H1 (cell line): ENCODE results near the gene DRC1. TPM values are rescaled to one million over a fixed set of nuclear protein-coding genes. Genes with fewer than 3 reads are reported as not detected.

Experiments used
- CTCF ChIA-PET: fragments of 300-600 bp; sonication (Branson Sonifier 250); formaldehyde crosslinking; loops from one replicate; lab custom pipeline; 2021; ENCODE audit not compliant: partially characterized antibody; lab: Charles Lee
- POLR2A ChIA-PET: fragments of 300-600 bp; sonication (Branson Sonifier 250); formaldehyde crosslinking; loops from one replicate; lab custom pipeline; 2021; ENCODE audit warnings: inconsistent platforms; ENCODE audit not compliant: partially characterized antibody; lab: Charles Lee
- DNase-seq, 2 experiments: peaks; one replicate each; pipeline versions ENCODE4 v3.0.0 to v3.0.0-alpha.2; 2010 to 2022; ENCODE audit warnings: low spot score in 2 of 2, low read depth in 1 of 2, mixed read lengths in 1 of 2
- FAIRE-seq: peaks from 2 replicates; lab custom pipeline; 2011; peaks lifted over from hg19 to GRCh38; lab: Jason Lieb, UNC
- H2AFZ ChIP-seq: 2 replicates; pipeline ENCODE4 v1.8.1; 2012; ENCODE audit warnings: low read length, inconsistent platforms
- H2AK5ac ChIP-seq: 2 replicates; pipeline ENCODE4 v1.6.1; 2013; ENCODE audit warnings: low read depth, low read length
- H2BK120ac ChIP-seq: replicated peaks from 2 replicates; pipeline ENCODE3; 2013; ENCODE audit warnings: low read depth, low read length, inconsistent platforms
- H2BK12ac ChIP-seq: 2 replicates; pipeline ENCODE4 v1.6.1; 2013; ENCODE audit warnings: low read depth, low read length
- H2BK15ac ChIP-seq: 2 replicates; pipeline ENCODE4 v1.6.1; 2013; ENCODE audit warnings: low read length
- H2BK20ac ChIP-seq: 2 replicates; pipeline ENCODE4 v1.6.1; 2013; ENCODE audit warnings: low read length
- H2BK5ac ChIP-seq: 2 replicates; pipeline ENCODE4 v1.6.1; 2013; ENCODE audit warnings: low read depth, low read length
- H3K14ac ChIP-seq: 2 replicates; pipeline ENCODE4 v1.6.1; 2013; ENCODE audit warnings: inconsistent platforms; ENCODE audit not compliant: insufficient read length
- H3K18ac ChIP-seq: 2 replicates; pipeline ENCODE4 v1.6.1; 2013; ENCODE audit warnings: low read length; ENCODE audit errors: extremely low read depth
- H3K23ac ChIP-seq: 2 replicates; pipeline ENCODE4 v1.6.1; 2013; ENCODE audit warnings: inconsistent platforms; ENCODE audit not compliant: insufficient read length
- H3K23me2 ChIP-seq: 2 replicates; pipeline ENCODE4 v1.6.1; 2013; ENCODE audit warnings: low read depth, low read length
- H3K27ac ChIP-seq: 2 replicates; pipeline ENCODE4 v1.6.1; 2011; ENCODE audit warnings: low read depth, low read length, inconsistent platforms
- H3K27me3 ChIP-seq, 4 experiments: replicated peaks in 1 of 4; 1 replicate in 1 of 4; 2 replicates in 3 of 4; pipeline versions ENCODE4 v1.6.1 to v1.8.1; 2011 to 2013; ENCODE audit warnings: low read length in 3 of 4, mild to moderate bottlenecking in 3 of 4, inconsistent platforms in 2 of 4, mixed read lengths in 2 of 4, moderate library complexity in 1 of 4; ENCODE audit not compliant: control insufficient read depth in 3 of 4, insufficient read depth in 3 of 4; ENCODE audit errors: extremely low read depth in 1 of 4
- H3K36me3 ChIP-seq, 4 experiments: 2 replicates each; pipeline versions ENCODE4 v1.6.1 to v1.8.1; 2011 to 2013; ENCODE audit warnings: mild to moderate bottlenecking in 4 of 4, low read length in 3 of 4, moderate library complexity in 2 of 4, control low read depth in 1 of 4, inconsistent platforms in 1 of 4; ENCODE audit not compliant: insufficient read depth in 4 of 4, control insufficient read depth in 2 of 4
- H3K4ac ChIP-seq: replicated peaks from 2 replicates; pipeline ENCODE3; 2013; ENCODE audit warnings: low read length, low read depth, mixed read lengths, inconsistent platforms; ENCODE audit not compliant: insufficient read length
- H3K4me1 ChIP-seq, 4 experiments: replicated peaks in 1 of 4; 1 replicate in 1 of 4; 2 replicates in 3 of 4; pipeline versions ENCODE4 v1.6.1 to v1.8.1; 2011 to 2013; ENCODE audit warnings: low read length in 3 of 4, inconsistent platforms in 2 of 4, mixed read lengths in 1 of 4; ENCODE audit not compliant: insufficient read depth in 4 of 4, control insufficient read depth in 3 of 4
- H3K4me2 ChIP-seq, 2 experiments: 2 replicates each; pipeline versions ENCODE4 v1.6.1 to v1.8.1; 2011 to 2013; ENCODE audit warnings: low read depth in 2 of 2, low read length in 2 of 2, control low read depth in 1 of 2, inconsistent platforms in 1 of 2, mild to moderate bottlenecking in 1 of 2; ENCODE audit not compliant: insufficient read depth in 1 of 2
- H3K4me3 ChIP-seq, 4 experiments: fragments of 200-600, 300-600 bp in 1 of 4; sonication (generic), shearing (Covaris generic), sonication (Bioruptor Twin) in 1 of 4; 2 replicates each; pipeline versions ENCODE4 v1.5.1 to v1.8.1; 2011 to 2016; ENCODE audit warnings: low read length in 4 of 4, low read depth in 3 of 4, control low read depth in 2 of 4, inconsistent platforms in 2 of 4, mild to moderate bottlenecking in 2 of 4, mixed read lengths in 1 of 4, moderate library complexity in 1 of 4; ENCODE audit not compliant: insufficient read depth in 2 of 4; ENCODE audit errors: extremely low read depth in 1 of 4
- H3K56ac ChIP-seq: replicated peaks from 2 replicates; pipeline ENCODE3; 2013; ENCODE audit warnings: low read depth, mild to moderate bottlenecking, mixed read lengths, low read length, inconsistent platforms; ENCODE audit not compliant: insufficient read length
- H3K79me1 ChIP-seq: 2 replicates; pipeline ENCODE4 v1.6.1; 2013; ENCODE audit warnings: low read depth, low read length, control low read depth
- H3K79me2 ChIP-seq, 2 experiments: 2 replicates each; pipeline versions ENCODE4 v1.6.1 to v1.8.1; 2012 to 2013; ENCODE audit warnings: low read length in 2 of 2, mild to moderate bottlenecking in 2 of 2, inconsistent platforms in 1 of 2; ENCODE audit not compliant: insufficient read depth in 2 of 2, control insufficient read depth in 1 of 2
- H3K9ac ChIP-seq, 4 experiments: replicated peaks in 1 of 4; 1 replicate in 1 of 4; 2 replicates in 3 of 4; pipeline versions ENCODE4 v1.6.1 to v1.8.1; 2011 to 2013; ENCODE audit warnings: low read depth in 3 of 4, low read length in 3 of 4, control low read depth in 2 of 4, mild to moderate bottlenecking in 2 of 4, moderate library complexity in 2 of 4, inconsistent platforms in 1 of 4; ENCODE audit errors: extremely low read depth in 1 of 4
- H3K9me3 ChIP-seq, 2 experiments: 2 replicates each; pipeline versions ENCODE4 v1.6.1 to v1.8.1; 2012 to 2013; ENCODE audit warnings: mild to moderate bottlenecking in 2 of 2, moderate library complexity in 2 of 2, control low read depth in 1 of 2, inconsistent platforms in 1 of 2, low read depth in 1 of 2, low read length in 1 of 2, mixed read lengths in 1 of 2; ENCODE audit not compliant: insufficient read depth in 2 of 2
- H4K20me1 ChIP-seq, 2 experiments: replicated peaks in 1 of 2; 2 replicates each; pipeline versions ENCODE3 to v1.8.1; 2011 to 2013; ENCODE audit warnings: inconsistent platforms in 2 of 2, low read length in 2 of 2, mild to moderate bottlenecking in 1 of 2; ENCODE audit not compliant: insufficient read depth in 2 of 2, control insufficient read depth in 1 of 2
- H4K5ac ChIP-seq: 2 replicates; pipeline ENCODE4 v1.6.1; 2013; ENCODE audit warnings: low read length, low read depth, mixed read lengths, inconsistent platforms; ENCODE audit not compliant: insufficient read length
- H4K8ac ChIP-seq: 2 replicates; pipeline ENCODE4 v1.8.0; 2013; ENCODE audit warnings: mild to moderate bottlenecking, moderate library complexity, low read length, inconsistent platforms; ENCODE audit not compliant: insufficient read depth; ENCODE audit errors: extremely low read depth
- H4K91ac ChIP-seq: replicated peaks from 2 replicates; pipeline ENCODE3; 2013; ENCODE audit warnings: low read length, mixed read lengths, inconsistent platforms; ENCODE audit not compliant: insufficient read length
- BRCA1 ChIP-seq: IDR thresholded peaks from 2 replicates; pipeline ENCODE4 v1.6.1; 2012; ENCODE audit warnings: low read depth, low read length, improper control_type of control experiment
- CREB1 ChIP-seq: IDR thresholded peaks from 2 replicates; pipeline ENCODE4 v1.6.1; 2012; ENCODE audit warnings: inconsistent platforms
- GABPA ChIP-seq: IDR thresholded peaks from 2 replicates; pipeline ENCODE4 v1.6.1; 2011; ENCODE audit warnings: mild to moderate bottlenecking, low read length, moderate library complexity, borderline replicate concordance; ENCODE audit not compliant: insufficient read depth
- KDM4A ChIP-seq: IDR thresholded peaks from one replicate; pipeline ENCODE4 v1.7.1; 2012; ENCODE audit warnings: low read depth, mild to moderate bottlenecking, moderate library complexity, low read length, inconsistent platforms; ENCODE audit not compliant: severe bottlenecking
- MAFK ChIP-seq: IDR thresholded peaks from 2 replicates; pipeline ENCODE4 v1.6.1; 2012; ENCODE audit warnings: low read depth, mild to moderate bottlenecking, improper control_type of control experiment, low read length
- RBBP5 ChIP-seq: IDR thresholded peaks from 2 replicates; pipeline ENCODE4 v1.7.1; 2012; ENCODE audit warnings: low read depth, mild to moderate bottlenecking, inconsistent platforms, low read length, moderate library complexity, borderline replicate concordance
- RNF2 ChIP-seq: fragments of 200-900, 300-1000 bp; sonication (generic); IDR thresholded peaks from 2 replicates; pipeline ENCODE4 v1.7.1; 2016; ENCODE audit warnings: borderline replicate concordance, low read depth, mild to moderate bottlenecking, antibody characterized with exemption, low read length; ENCODE audit not compliant: poor library complexity, severe bottlenecking; ENCODE audit errors: missing control alignments
- SIX5 ChIP-seq: IDR thresholded peaks from 2 replicates; pipeline ENCODE4 v1.6.1; 2011; ENCODE audit warnings: mild to moderate bottlenecking, low read depth, low read length
- SP1 ChIP-seq: IDR thresholded peaks from 2 replicates; pipeline ENCODE4 v1.6.1; 2011; ENCODE audit warnings: low read depth, low read length
- TBP ChIP-seq: IDR thresholded peaks from 2 replicates; pipeline ENCODE4 v1.6.1; 2011; ENCODE audit warnings: low read depth, low read length, improper control_type of control experiment
- TCF12 ChIP-seq: IDR thresholded peaks from 2 replicates; pipeline ENCODE4 v1.6.1; 2011; ENCODE audit warnings: low read depth, mild to moderate bottlenecking, low read length
- YY1 ChIP-seq: IDR thresholded peaks from 2 replicates; pipeline ENCODE4 v1.6.1; 2011; ENCODE audit warnings: low read depth, mild to moderate bottlenecking, low read length
- ZNF274 ChIP-seq: IDR thresholded peaks from 2 replicates; pipeline ENCODE4 v1.7.0; 2012; ENCODE audit warnings: low read length, borderline replicate concordance; ENCODE audit errors: extremely low read depth
- WGBS, 2 experiments: shearing (Covaris generic) in 1 of 2; methylation state at CpG; one replicate each; pipeline versions ENCODE4 v1.1.6 to v1.1.7; 2013 to 2015; ENCODE audit warnings: low lambda C conversion rate in 2 of 2, mixed read lengths in 2 of 2, inconsistent platforms in 1 of 2, low coverage in 1 of 2, missing lambda C conversion rate in 1 of 2; ENCODE audit not compliant: insufficient replicate concordance in 2 of 2, insufficient coverage in 1 of 2, insufficient read length in 1 of 2; ENCODE audit errors: extremely low coverage in 1 of 2, missing lambda C conversion rate in 1 of 2; 5-methylcytosine and 5-hydroxymethylcytosine counted together
- polyA plus RNA-seq, 7 experiments: library from polyadenylated mRNA; depleted of rRNA in 3 of 7; stranded (reverse) in 5 of 7; unstranded in 2 of 7; fragments of >200 nt in 5 of 7; fragments of 200-250 nt in 2 of 7; gene quantifications; 1 replicate in 5 of 7; 2 replicates in 1 of 7; 4 replicates in 1 of 7; pipeline versions ENCODE4 v1.2.1 to v1.2.3, GENCODE V29; 2011 to 2013; ENCODE audit warnings: missing spikeins in 2 of 7, mixed read lengths in 2 of 7
- total RNA-seq: library from RNA; stranded (reverse); fragmentation: NEBNext Ultra II Directional; extraction: Animal tissue kit (Norgen Biotek cat#: 25700); gene quantifications from 2 replicates; pipeline ENCODE4 v1.2.1, GENCODE V29; 2021
- TF ChIP-seq, protein P1 (sequence below): IDR thresholded peaks from 2 replicates; pipeline ENCODE4 v1.6.1; 2011; ENCODE audit warnings: low read length, improper control_type of control experiment

Gene DRC1
- total and polyA plus RNA-seq, 2 of the 8 experiments (the other 6 are each of a cell fraction or from before 2014, with no cell fraction given) = 0.08 TPM; not detected in 1

DNA sequence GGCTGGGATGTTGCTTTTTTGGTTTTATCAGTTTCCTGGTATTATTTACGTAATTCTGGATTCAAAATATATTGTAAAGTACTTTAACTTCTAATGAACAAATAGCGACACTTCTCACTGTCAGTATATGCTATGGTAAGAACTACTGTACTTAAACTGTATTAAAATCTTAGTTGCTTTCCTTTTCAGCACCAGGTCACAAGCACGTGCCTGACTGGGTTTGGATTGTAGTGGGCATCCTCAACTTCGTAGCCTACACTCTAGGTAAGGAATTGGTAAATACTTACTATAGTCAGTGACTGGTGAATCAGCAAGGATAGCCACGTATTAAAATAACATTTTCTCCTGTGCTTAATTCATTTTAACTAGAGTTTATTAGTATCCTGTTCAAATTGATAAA is 34.8 kb upstream of the DRC1 start:
- H2AK5ac ChIP-seq = no peak overlapping the region
- no peaks in the 10 kb centered on the region for H3K79me1 ChIP-seq
- H3K23ac ChIP-seq = no peak overlapping the region
- H3K9me3 ChIP-seq = peaks cover 0 to 4% of the 10 kb centered on the region in 2 experiments; a peak in 1 of 4 replicates
- H3K14ac ChIP-seq = no peak overlapping the region
- CTCF ChIA-PET = interaction anchor here (1.2 kb wide), 1 partner anchor 37 kb away, joined by 4 read pairs; no protein-coding TSS in a partner anchor
- FAIRE-seq (no peak), DNase-seq (no peak)
- H4K20me1 ChIP-seq = peaks cover 0 to 4% of the 10 kb centered on the region in 2 experiments
- H2BK5ac ChIP-seq = no peak overlapping the region
- no peak overlapping the region for H4K8ac ChIP-seq
- no peaks in the 10 kb centered on the region for H3K27me3 ChIP-seq
- no peak overlapping the region for H3K4me2 ChIP-seq
- no peak for TF ChIP-seq GABPA
- TF ChIP-seq RNF2 = no peak
- no peak for TF ChIP-seq SP1
- TF ChIP-seq BRCA1 = no peak
- no peak for TF ChIP-seq RBBP5
- TF ChIP-seq SIX5 = no peak
- no peak for TF ChIP-seq MAFK
- TF ChIP-seq, protein P1, sequence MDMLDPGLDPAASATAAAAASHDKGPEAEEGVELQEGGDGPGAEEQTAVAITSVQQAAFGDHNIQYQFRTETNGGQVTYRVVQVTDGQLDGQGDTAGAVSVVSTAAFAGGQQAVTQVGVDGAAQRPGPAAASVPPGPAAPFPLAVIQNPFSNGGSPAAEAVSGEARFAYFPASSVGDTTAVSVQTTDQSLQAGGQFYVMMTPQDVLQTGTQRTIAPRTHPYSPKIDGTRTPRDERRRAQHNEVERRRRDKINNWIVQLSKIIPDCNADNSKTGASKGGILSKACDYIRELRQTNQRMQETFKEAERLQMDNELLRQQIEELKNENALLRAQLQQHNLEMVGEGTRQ = no peak
- TF ChIP-seq CREB1 = no peak
- TF ChIP-seq TBP = no peak
- no peak for TF ChIP-seq ZNF274
- TF ChIP-seq KDM4A = no peak
- TF ChIP-seq TCF12 = no peak
- no peak for TF ChIP-seq YY1
- no peak overlapping the region for H4K91ac ChIP-seq
- H3K27ac ChIP-seq = no peak overlapping the region
- no peaks in the 10 kb centered on the region for H3K23me2 ChIP-seq
- no peak overlapping the region for H2AFZ ChIP-seq
- WGBS, 2 experiments = 91% methylated on average over 5 of the region's 5 CpGs; no CpG with 5 or more reads in 1 of the 2 experiments
- no peak overlapping the region for H3K9ac ChIP-seq
- POLR2A ChIA-PET = no interaction called here
- no peak overlapping the region for H2BK15ac ChIP-seq
- H4K5ac ChIP-seq = no peak overlapping the region
- H3K36me3 ChIP-seq = peaks cover 0 to 20% (median 11%) of the 10 kb centered on the region in 4 experiments; a peak in 6 of 8 replicates
- H3K4me3 ChIP-seq = no peak overlapping the region
- H3K56ac ChIP-seq = no peak overlapping the region
- H3K18ac ChIP-seq = no peak overlapping the region
- H2BK12ac ChIP-seq = no peak overlapping the region
- H2BK120ac ChIP-seq = no peak overlapping the region
- no peaks in the 10 kb centered on the region for H3K4me1 ChIP-seq
- H3K79me2 ChIP-seq = peaks cover 0 to 12% of the 10 kb centered on the region in 2 experiments; a peak in 2 of 4 replicates
- H2BK20ac ChIP-seq = no peak overlapping the region
- no peak overlapping the region for H3K4ac ChIP-seq
